Measurements from ENCODE around the gene LAMA3. TPM values are rescaled to one million over a fixed set of nuclear protein-coding genes. Genes with fewer than 3 reads are reported as not detected.

The LAMA3 gene
- total and polyA plus RNA-seq, 10 of the 15 experiments (the other 5 are each of a cell fraction or from before 2014, with no cell fraction given): 0.37 to 6.5 (median 5.4) TPM

- POLR2A ChIA-PET: no interaction called here
- in situ Hi-C loops (cut with MboI): no loop called here
- TF ChIP-seq POU2F2 (IDR thresholded peaks at IDR 0.05; ENCODE audit: borderline replicate concordance, low read depth, low read length) (no peak), ZNF592 (IDR thresholded peaks at IDR 0.05) (no peak), PBX3 (IDR thresholded peaks at IDR 0.05; ENCODE audit: insufficient replicate concordance, low read depth, low read length) (no peak), GATAD2B (conservative IDR thresholded peaks at IDR 0.05; ENCODE audit: low read depth) (no peak), E2F4 (IDR thresholded peaks at IDR 0.05; ENCODE audit: low read depth, low read length) (no peak), RAD51 (IDR thresholded peaks at IDR 0.05) (no peak), KDM1A (IDR thresholded peaks at IDR 0.05; ENCODE audit: borderline replicate concordance) (no peak), ATF7 (IDR thresholded peaks at IDR 0.05; ENCODE audit: low read depth) (no peak), TCF3 (IDR thresholded peaks at IDR 0.05; ENCODE audit: borderline replicate concordance, insufficient read depth, low read depth, low read length) (no peak), CHD2 (IDR thresholded peaks at IDR 0.05; ENCODE audit: borderline replicate concordance, low read depth, low read length) (no peak), ZBTB11 (CRISPR knock-in tag; IDR thresholded peaks at IDR 0.05) (no peak), MTA3 (IDR thresholded peaks at IDR 0.05; ENCODE audit: borderline replicate concordance, low read length) (no peak), SUZ12 (IDR thresholded peaks at IDR 0.05; ENCODE audit: unreplicated experiment) (no peak)
Observed at GRCh38 chr18:23930002-23930401, 240.7 kb downstream of the LAMA3 start.

More at GRCh38 chr18:23930002-23930401, 240.7 kb downstream of the LAMA3 start:
- H3K9me3 ChIP-seq (replicated peaks; ENCODE audit: control insufficient read depth, insufficient read depth, low read length): no peaks in the 10 kb centered on the region
- DNase-seq (ENCODE audit: low read depth, low spot score) (no peak), ATAC-seq (no peak), FAIRE-seq (no peak)
- no TSS peak for BruUV-seq (replicated peaks)
- SMC1A ChIA-PET (ENCODE audit: uncharacterized antibody, unreplicated experiment): interaction anchor here (5.7 kb wide), 1 partner anchor 10 kb away, joined by 22 read pairs; no protein-coding TSS in a partner anchor
- no peaks in the 10 kb centered on the region for H3K27me3 ChIP-seq (replicated peaks in 1 of 2; ENCODE audit: control insufficient read depth in 2 of 2, insufficient read depth in 2 of 2, low read length in 1 of 2)
- RAD21 ChIA-PET (ENCODE audit: unreplicated experiment): interaction anchor here (1.4 kb wide), 1 partner anchor 13 kb away, joined by 4 read pairs; no protein-coding TSS in a partner anchor
- intact Hi-C loops (cut with micrococcal nuclease; ENCODE audit: unreplicated experiment): no loop called here
- no peak overlapping the region for H3K27ac ChIP-seq (ENCODE audit: control insufficient read depth, insufficient read depth)
- H4K20me1 ChIP-seq (ENCODE audit: control insufficient read depth, insufficient read depth): no peaks in the 10 kb centered on the region
- CTCF ChIA-PET: interaction anchor here (3.3 kb wide), 1 partner anchor 11 kb away, joined by 18 read pairs; no protein-coding TSS in a partner anchor
- no peak overlapping the region for H3K4me2 ChIP-seq (ENCODE audit: control insufficient read depth, insufficient read depth)
- 52% methylated on average over 1 of the region's 1 CpG for WGBS (ENCODE audit: insufficient coverage, insufficient replicate concordance, low lambda C conversion rate, missing lambda C conversion rate)
- H3K36me3 ChIP-seq (ENCODE audit: control insufficient read depth in 2 of 2, insufficient read depth in 2 of 2, low read length in 1 of 2): no peaks in the 10 kb centered on the region
- no peak overlapping the region for H3K4me3 ChIP-seq
- no peak overlapping the region for H2AFZ ChIP-seq (ENCODE audit: control insufficient read depth, low read depth, low read length)
- H3K4me1 ChIP-seq (ENCODE audit: control insufficient read depth, insufficient read depth, low read length): peaks cover 5% of the 10 kb centered on the region
- no peaks in the 10 kb centered on the region for H3K79me2 ChIP-seq (ENCODE audit: control insufficient read depth, insufficient read depth, low read length)
- H3K9ac ChIP-seq (ENCODE audit: control insufficient read depth, insufficient read depth, low read length): no peak overlapping the region

Data from GM12878 (cell line).